RWPE1 (cell line): Measurements from ENCODE around the gene UBL4B.

ENCODE experiments used
- CTCF ChIA-PET: fragments of 350-600 bp; sonication (Branson Sonifier 250); formaldehyde crosslinking; extraction: SDS; loops from one replicate; lab custom pipeline; 2021; lab: Yijun Ruan, JAX
- POLR2A ChIA-PET: fragments of 400-600 bp; formaldehyde crosslinking; extraction: SDS; loops from one replicate; lab custom pipeline; 2020; ENCODE audit warnings: antibody characterized with exemption; ENCODE audit not compliant: low non-redundant PET; lab: Yijun Ruan, JAX
- DNase-seq: peaks from one replicate; pipeline ENCODE4 v3.0.0; 2012; ENCODE audit warnings: low spot score
- H3K27ac ChIP-seq: fragments of 450-650 bp; 2 replicates; pipeline ENCODE4 v1.5.1; 2017
- CTCF ChIP-seq: fragments of 450-650 bp; conservative IDR thresholded peaks from 2 replicates; pipeline ENCODE4 v1.5.1; 2017; ENCODE audit warnings: low read depth, mild to moderate bottlenecking

The UBL4B gene

DNA sequence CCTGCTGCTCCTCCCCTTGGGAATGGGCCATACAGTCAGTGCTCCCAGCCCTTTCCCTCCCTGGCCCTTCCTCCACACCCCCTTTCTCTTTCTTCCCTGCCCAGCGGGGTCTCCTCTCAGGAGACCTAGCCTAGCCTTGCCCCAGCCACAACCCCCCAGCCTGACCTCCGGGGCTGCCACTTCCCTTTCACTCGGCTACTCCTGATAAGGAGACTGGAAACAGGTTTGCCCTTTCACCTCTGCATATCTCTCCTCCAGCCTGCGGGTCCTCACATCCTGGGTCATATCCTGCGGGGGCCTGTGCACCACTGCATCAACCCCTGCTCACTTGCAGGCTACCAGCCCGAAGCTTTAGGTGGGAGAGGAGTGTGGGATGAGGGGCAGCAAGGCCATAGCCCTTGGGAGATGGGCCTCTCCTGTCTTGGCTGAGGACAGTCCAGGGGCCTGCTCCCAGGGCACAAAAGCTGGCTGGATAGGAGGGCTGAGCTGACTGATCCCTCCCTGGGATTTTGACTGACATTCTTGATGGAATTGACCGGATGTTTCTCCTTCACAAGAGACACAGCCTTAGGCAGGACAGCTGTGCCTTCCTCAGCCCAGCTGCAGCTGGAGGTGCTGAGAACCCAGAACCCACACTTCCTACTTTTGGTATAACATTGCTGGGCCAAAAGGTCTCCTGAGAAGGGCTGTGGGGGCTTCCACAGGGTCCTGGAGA lies 22.5 kb upstream of the UBL4B start:
- ChIA-PET POLR2A (no interaction called here), CTCF (interaction anchor here (1.6 to 3.0 kb wide), 3 partner anchors 15 to 36 kb away, joined by 7 to 34 read pairs (median 8); no protein-coding TSS in a partner anchor)
- TF ChIP-seq CTCF: no peak
- no peak for DNase-seq
- no peak overlapping the region for H3K27ac ChIP-seq

- ChIA-PET POLR2A (no interaction called here), CTCF (interaction anchor here (0.6 to 1.6 kb wide), 3 partner anchors 38 to 369 kb away, joined by 3 to 7 read pairs (median 3); no protein-coding TSS in a partner anchor)
- TF ChIP-seq CTCF: no peak
- H3K27ac ChIP-seq: no peak overlapping the region
- no peak for DNase-seq
Observed at GRCh38 chr1:110091381-110091780, 20.9 kb upstream of the UBL4B start.

DNA sequence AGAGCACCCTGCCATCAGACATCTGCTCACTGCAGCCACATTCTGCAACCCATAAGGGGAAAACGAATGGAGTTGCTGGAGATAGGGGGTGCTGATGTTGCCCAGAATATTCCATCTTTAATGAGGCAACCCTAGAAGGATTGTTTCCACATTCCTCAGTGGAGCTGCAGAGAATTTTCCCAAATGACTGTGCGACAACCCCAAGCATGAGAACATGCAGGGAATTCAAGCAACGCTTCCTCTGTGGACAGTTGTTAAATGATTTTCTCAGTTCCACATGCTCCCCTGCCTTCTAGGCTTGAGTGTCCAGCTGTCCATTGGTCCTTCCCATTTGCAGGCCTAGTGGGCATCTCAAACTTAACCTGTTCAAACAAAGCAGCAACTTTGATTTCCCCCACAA lies 20.5 kb upstream of the UBL4B start:
- no peak for TF ChIP-seq CTCF
- CTCF ChIA-PET: interaction anchor here (0.6 kb wide), 2 partner anchors 96 to 1981 kb away, joined by 3 to 5 read pairs; no protein-coding TSS in a partner anchor
- no peak for DNase-seq
- POLR2A ChIA-PET: no interaction called here
- H3K27ac ChIP-seq: no peak overlapping the region

DNA sequence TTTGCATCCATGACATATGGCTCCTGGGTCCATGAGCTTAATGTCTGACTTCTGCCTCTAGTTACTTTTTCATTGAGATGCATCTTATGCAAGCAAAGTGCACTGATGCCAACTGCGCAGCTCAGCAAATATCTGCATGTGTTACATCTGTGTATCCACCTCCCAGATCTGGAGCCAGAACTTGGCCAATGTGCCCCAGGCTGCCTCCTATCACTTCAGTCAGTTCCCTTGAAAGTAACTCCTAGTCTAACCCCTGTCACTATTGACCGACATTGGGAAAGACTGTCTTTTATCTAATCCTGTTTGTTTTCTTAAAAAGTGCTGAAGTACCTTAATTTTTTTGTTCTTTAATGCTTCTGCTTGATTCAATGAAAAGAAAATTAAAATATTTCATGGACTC lies 19.3 kb upstream of the UBL4B start:
- CTCF ChIA-PET: interaction anchor here (0.6 to 0.9 kb wide), 2 partner anchors 13 to 339 kb away, joined by 3 to 4 read pairs; no protein-coding TSS in a partner anchor
- DNase-seq: no peak
- POLR2A ChIA-PET: interaction anchor here (0.5 kb wide), 1 partner anchor 245 kb away, joined by 5 read pairs; no protein-coding TSS in a partner anchor
- H3K27ac ChIP-seq: no peak overlapping the region
- TF ChIP-seq CTCF: no peak

GRCh38 chr1:110094931-110095654 lies 17.1 kb upstream of the UBL4B start:
- no peak for TF ChIP-seq CTCF
- POLR2A ChIA-PET: no interaction called here
- DNase-seq: no peak
- CTCF ChIA-PET: interaction anchor here (1.2 kb wide), 1 partner anchor 11 kb away, joined by 3 read pairs; no protein-coding TSS in a partner anchor
- no peak overlapping the region for H3K27ac ChIP-seq

GRCh38 chr1:110097507-110098221 lies 14.6 kb upstream of the UBL4B start:
- no peak overlapping the region for H3K27ac ChIP-seq
- DNase-seq: no peak
- CTCF ChIA-PET: interaction anchor here (0.8 to 2.0 kb wide), 4 partner anchors 8 to 68 kb away, joined by 3 to 5 read pairs (median 4); no protein-coding TSS in a partner anchor
- no peak for TF ChIP-seq CTCF
- POLR2A ChIA-PET: no interaction called here
